IMR-90 (cell line): ENCODE data around the gene LRRC41. TPM values are rescaled to one million over a fixed set of nuclear protein-coding genes. Genes with fewer than 3 reads are reported as not detected.

Experiments used
- ATAC-seq: fragments of 200-7000 bp; cut with Tn5 transposase; 2 replicates; pipeline ENCODE4 v1.9.1; 2020; ENCODE audit warnings: low read depth, mild to moderate bottlenecking, moderate library complexity
- BruUV-seq: library from RNA; stranded (reverse); fragments of 400-500 nt; replicated peaks from 2 replicates; lab custom pipeline; 2021; lab: Mats Ljungman, UMichigan
- CTCF ChIA-PET: fragments of 300-600 bp; formaldehyde crosslinking; extraction: SDS; loops from one replicate; lab custom pipeline; 2021; ENCODE audit warnings: antibody characterized with exemption; lab: Yijun Ruan, JAX
- POLR2A ChIA-PET: fragments of 300-600 bp; sonication (Branson Sonifier 250); formaldehyde crosslinking; loops from one replicate; lab custom pipeline; 2022; ENCODE audit warnings: antibody characterized with exemption; ENCODE audit not compliant: unreplicated experiment; lab: Charles Lee
- DNase-seq: peaks from one replicate; pipeline ENCODE4 v3.0.0; 2013
- H2AFZ ChIP-seq: replicated peaks from 2 replicates; pipeline ENCODE3; 2013; ENCODE audit warnings: low read length, mild to moderate bottlenecking; ENCODE audit not compliant: poor library complexity
- H2AK5ac ChIP-seq: 2 replicates; pipeline ENCODE4 v1.6.1; 2013; ENCODE audit warnings: low read depth, low read length, inconsistent platforms
- H2AK9ac ChIP-seq: replicated peaks from 2 replicates; pipeline ENCODE3; 2013; ENCODE audit warnings: mild to moderate bottlenecking, low read depth, low read length, moderate library complexity; ENCODE audit not compliant: poor library complexity
- H2BK120ac ChIP-seq: 2 replicates; pipeline ENCODE4 v1.6.1; 2013; ENCODE audit warnings: low read depth, low read length, inconsistent platforms
- H2BK15ac ChIP-seq: 3 replicates; pipeline ENCODE4 v1.6.1; 2013; ENCODE audit warnings: low read depth, low read length, inconsistent platforms
- H2BK20ac ChIP-seq: 2 replicates; pipeline ENCODE4 v1.6.1; 2013; ENCODE audit warnings: low read depth, mild to moderate bottlenecking, inconsistent platforms, low read length, moderate library complexity
- H2BK5ac ChIP-seq: 2 replicates; pipeline ENCODE4 v1.6.1; 2013; ENCODE audit warnings: mild to moderate bottlenecking, low read depth, low read length, inconsistent platforms; ENCODE audit not compliant: poor library complexity, severe bottlenecking
- H3K14ac ChIP-seq: replicated peaks from 2 replicates; pipeline ENCODE4 v1.6.1; 2013; ENCODE audit warnings: low read depth, low read length, inconsistent platforms
- H3K18ac ChIP-seq: 2 replicates; pipeline ENCODE4 v1.6.1; 2013; ENCODE audit warnings: low read depth, low read length, control low read depth
- H3K23ac ChIP-seq: 2 replicates; pipeline ENCODE4 v1.6.1; 2013; ENCODE audit warnings: low read depth, low read length, inconsistent platforms
- H3K27ac ChIP-seq: 2 replicates; pipeline ENCODE4 v1.5.1; 2013; ENCODE audit warnings: mild to moderate bottlenecking, control low read depth, low read length; ENCODE audit not compliant: insufficient read depth
- H3K27me3 ChIP-seq: 2 replicates; pipeline ENCODE4 v1.6.1; 2013; ENCODE audit warnings: low read length; ENCODE audit not compliant: control insufficient read depth, insufficient read depth
- H3K36me3 ChIP-seq: 2 replicates; pipeline ENCODE4 v1.6.1; 2013; ENCODE audit warnings: low read length, mixed read lengths; ENCODE audit not compliant: control insufficient read depth, insufficient read depth
- H3K4ac ChIP-seq: 2 replicates; pipeline ENCODE4 v1.6.1; 2013; ENCODE audit warnings: low read depth, low read length, inconsistent platforms
- H3K4me1 ChIP-seq: 2 replicates; pipeline ENCODE4 v1.6.1; 2013; ENCODE audit warnings: low read length, mixed read lengths; ENCODE audit not compliant: control insufficient read depth, insufficient read depth
- H3K4me2 ChIP-seq: 2 replicates; pipeline ENCODE4 v1.6.1; 2013; ENCODE audit warnings: low read depth, mild to moderate bottlenecking, control low read depth, low read length, moderate library complexity
- H3K4me3 ChIP-seq: 2 replicates; pipeline ENCODE4 v1.5.1; 2013; ENCODE audit warnings: low read depth, mild to moderate bottlenecking, control low read depth, low read length, moderate library complexity; ENCODE audit not compliant: insufficient read depth
- H3K56ac ChIP-seq: 2 replicates; pipeline ENCODE4 v1.6.1; 2013; ENCODE audit warnings: low read length, inconsistent platforms; ENCODE audit not compliant: insufficient read depth; ENCODE audit errors: extremely low read depth
- H3K79me1 ChIP-seq, 2 experiments: 2 replicates each; pipeline ENCODE4 v1.6.1; 2013; ENCODE audit warnings: low read length in 2 of 2, inconsistent platforms in 1 of 2, low read depth in 1 of 2
- H3K9ac ChIP-seq: 2 replicates; pipeline ENCODE4 v1.6.1; 2013; ENCODE audit warnings: low read depth, low read length, control low read depth
- H3K9me1 ChIP-seq: 2 replicates; pipeline ENCODE4 v1.6.1; 2013; ENCODE audit warnings: low read length, inconsistent platforms; ENCODE audit not compliant: insufficient read depth
- H3K9me3 ChIP-seq: 2 replicates; pipeline ENCODE4 v1.6.1; 2013; ENCODE audit warnings: low read length; ENCODE audit not compliant: control insufficient read depth, insufficient read depth
- H4K20me1 ChIP-seq: 2 replicates; pipeline ENCODE4 v1.6.1; 2013; ENCODE audit warnings: low read length, inconsistent platforms; ENCODE audit not compliant: insufficient read depth
- H4K5ac ChIP-seq: 2 replicates; pipeline ENCODE4 v1.6.1; 2013; ENCODE audit warnings: mild to moderate bottlenecking, low read depth, low read length, control low read depth
- H4K8ac ChIP-seq, 2 experiments: 2 replicates each; pipeline ENCODE4 v1.6.1; 2013; ENCODE audit warnings: low read depth in 2 of 2, low read length in 2 of 2, control low read depth in 1 of 2, inconsistent platforms in 1 of 2
- H4K91ac ChIP-seq: 2 replicates; pipeline ENCODE4 v1.6.1; 2013; ENCODE audit warnings: low read depth, low read length, inconsistent platforms; ENCODE audit not compliant: insufficient read depth
- CEBPB ChIP-seq: IDR thresholded peaks from 2 replicates; pipeline ENCODE4 v1.6.1; 2012; ENCODE audit warnings: low read depth, low read length, improper control_type of control experiment
- CHD1 ChIP-seq: IDR thresholded peaks from 2 replicates; pipeline ENCODE4 v1.6.1; 2012; ENCODE audit warnings: low read depth, low read length, improper control_type of control experiment
- FOS ChIP-seq: fragments of 150-350 bp; IDR thresholded peaks from 2 replicates; pipeline ENCODE4 v1.6.1; 2016; ENCODE audit warnings: low read depth, low read length
- MAFK ChIP-seq: IDR thresholded peaks from 2 replicates; pipeline ENCODE4 v1.6.1; 2012; ENCODE audit warnings: low read depth, low read length, improper control_type of control experiment
- MAZ ChIP-seq: IDR thresholded peaks from 2 replicates; pipeline ENCODE4 v1.6.1; 2012; ENCODE audit warnings: low read depth, mild to moderate bottlenecking, low read length, improper control_type of control experiment, moderate library complexity, borderline replicate concordance
- MXI1 ChIP-seq: IDR thresholded peaks from 2 replicates; pipeline ENCODE4 v1.6.1; 2012; ENCODE audit warnings: low read depth, mild to moderate bottlenecking, low read length, moderate library complexity, borderline replicate concordance
- NFE2L2 ChIP-seq: fragments of 150-350 bp; IDR thresholded peaks from 2 replicates; pipeline ENCODE4 v1.6.1; 2016; ENCODE audit warnings: low read depth, mild to moderate bottlenecking, low read length
- POLR2A ChIP-seq: IDR thresholded peaks from 2 replicates; pipeline ENCODE4 v1.6.1; 2012; ENCODE audit warnings: mild to moderate bottlenecking, low read depth, low read length
- RAD21 ChIP-seq: IDR thresholded peaks from 2 replicates; pipeline ENCODE4 v1.6.1; 2012; ENCODE audit warnings: low read length, improper control_type of control experiment
- RFX5 ChIP-seq: IDR thresholded peaks from 2 replicates; pipeline ENCODE4 v1.8.0; 2012; ENCODE audit warnings: low read depth, mild to moderate bottlenecking, low read length, moderate library complexity
- SMC3 ChIP-seq: fragments of 150-350 bp; IDR thresholded peaks from 2 replicates; pipeline ENCODE4 v1.6.1; 2016; ENCODE audit warnings: low read depth, mild to moderate bottlenecking, antibody characterized with exemption, low read length, moderate library complexity
- WGBS, 2 experiments: methylation state at CpG; one replicate each; pipeline versions ENCODE4 v1.1.5 to v1.1.7; 2013; ENCODE audit warnings: missing lambda C conversion rate in 2 of 2; ENCODE audit not compliant: insufficient read length in 1 of 2; ENCODE audit errors: extremely low coverage in 2 of 2; 5-methylcytosine and 5-hydroxymethylcytosine counted together
- dilution Hi-C: fragments of 300-500 bp; cut with HindIII; formaldehyde crosslinking; loops from one replicate; pipeline ENCODE4 v1.14.3; 2018; ENCODE audit warnings: low sequenced_read_pairs; ENCODE audit not compliant: unreplicated experiment
- in situ Hi-C: fragments of 300-500 bp; cut with MboI; formaldehyde crosslinking; loops from 3 replicates; pipeline ENCODE4 v1.14.3; 2019; ENCODE audit warnings: low sequenced_read_pairs, inconsistent platforms, mixed read lengths
- intact Hi-C: fragments of 100-400 bp; cut with micrococcal nuclease; formaldehyde crosslinking; loops from 2 replicates; pipeline ENCODE4 v1.10.0; 2022
- polyA plus RNA-seq, 3 experiments: library from polyadenylated mRNA; depleted of rRNA; stranded (reverse); fragments of >200 nt; gene quantifications; 2 replicates each; pipeline ENCODE4 v1.2.3, GENCODE V29; 2012; ENCODE audit warnings: low replicate concordance in 1 of 3
- total RNA-seq: library from RNA; depleted of rRNA; stranded (reverse); fragments of >200 nt; gene quantifications from 2 replicates; pipeline ENCODE4 v1.2.3, GENCODE V29; 2012
- TF ChIP-seq, protein P1 (sequence below): conservative IDR thresholded peaks from 2 replicates; pipeline ENCODE4 v1.5.1; 2012; ENCODE audit warnings: mild to moderate bottlenecking, low read depth, low read length, improper control_type of control experiment

LRRC41 gene
- total and polyA plus RNA-seq, 2 of the 4 experiments (the other 2 are of a cell fraction): 67.6 to 83.2 TPM

DNA sequence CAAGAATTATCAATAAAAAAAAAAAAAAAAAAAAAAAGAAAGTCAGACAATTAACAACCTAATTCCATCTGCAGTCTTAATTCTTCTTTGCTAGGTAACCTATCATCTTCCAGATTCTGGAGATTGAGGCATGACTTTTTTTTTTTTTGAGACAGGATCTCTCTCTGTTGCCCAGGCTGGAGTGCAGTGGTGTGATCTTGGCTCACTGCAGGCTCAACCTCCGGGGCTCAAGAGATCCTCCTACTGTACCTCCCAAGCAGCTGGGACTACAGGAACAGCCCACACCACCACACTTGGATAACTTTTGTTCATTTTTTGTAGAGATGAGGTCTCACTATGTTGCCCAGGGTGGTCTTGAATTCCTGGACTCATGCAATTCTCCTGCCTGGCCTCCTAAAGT lies 60.5 kb downstream of the LRRC41 start:
- Histone ChIP-seq H3K27ac (no peak overlapping the region), H2AK5ac (no peak overlapping the region), H3K9me3 (peaks cover 3% of the 10 kb centered on the region; the same call in 1 of the 2 replicates), H2BK5ac (no peak overlapping the region), H2AK9ac (no peak overlapping the region), H3K4me3 (no peak overlapping the region), H4K8ac (no peak overlapping the region), H4K20me1 (no peaks in the 10 kb centered on the region), H3K4me2 (no peak overlapping the region), H3K14ac (no peak overlapping the region), H3K79me1 (peaks cover 0 to 4% of the 10 kb centered on the region in 2 experiments; a peak in 2 of 4 replicates), H3K27me3 (no peaks in the 10 kb centered on the region), H3K23ac (no peak overlapping the region), H4K91ac (no peak overlapping the region), H2AFZ (no peak overlapping the region), H3K9me1 (no peaks in the 10 kb centered on the region), H4K5ac (no peak overlapping the region), H2BK20ac (no peak overlapping the region), H3K4me1 (no peaks in the 10 kb centered on the region; the same call in 1 of the 2 replicates), H2BK120ac (no peak overlapping the region), H3K36me3 (no peaks in the 10 kb centered on the region), H3K18ac (no peak overlapping the region), H3K9ac (no peak overlapping the region), H3K56ac (no peak overlapping the region), H3K4ac (no peak overlapping the region), H2BK15ac (no peak overlapping the region)
- no peak for TF ChIP-seq POLR2A
- no peak for TF ChIP-seq MAFK
- no peak for TF ChIP-seq CHD1
- TF ChIP-seq CEBPB: no peak
- TF ChIP-seq SMC3: no peak
- no peak for TF ChIP-seq MAZ
- no peak for TF ChIP-seq RFX5
- no peak for TF ChIP-seq MXI1
- TF ChIP-seq, protein P1, sequence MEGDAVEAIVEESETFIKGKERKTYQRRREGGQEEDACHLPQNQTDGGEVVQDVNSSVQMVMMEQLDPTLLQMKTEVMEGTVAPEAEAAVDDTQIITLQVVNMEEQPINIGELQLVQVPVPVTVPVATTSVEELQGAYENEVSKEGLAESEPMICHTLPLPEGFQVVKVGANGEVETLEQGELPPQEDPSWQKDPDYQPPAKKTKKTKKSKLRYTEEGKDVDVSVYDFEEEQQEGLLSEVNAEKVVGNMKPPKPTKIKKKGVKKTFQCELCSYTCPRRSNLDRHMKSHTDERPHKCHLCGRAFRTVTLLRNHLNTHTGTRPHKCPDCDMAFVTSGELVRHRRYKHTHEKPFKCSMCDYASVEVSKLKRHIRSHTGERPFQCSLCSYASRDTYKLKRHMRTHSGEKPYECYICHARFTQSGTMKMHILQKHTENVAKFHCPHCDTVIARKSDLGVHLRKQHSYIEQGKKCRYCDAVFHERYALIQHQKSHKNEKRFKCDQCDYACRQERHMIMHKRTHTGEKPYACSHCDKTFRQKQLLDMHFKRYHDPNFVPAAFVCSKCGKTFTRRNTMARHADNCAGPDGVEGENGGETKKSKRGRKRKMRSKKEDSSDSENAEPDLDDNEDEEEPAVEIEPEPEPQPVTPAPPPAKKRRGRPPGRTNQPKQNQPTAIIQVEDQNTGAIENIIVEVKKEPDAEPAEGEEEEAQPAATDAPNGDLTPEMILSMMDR: no peak
- TF ChIP-seq FOS: no peak
- TF ChIP-seq RAD21: no peak
- TF ChIP-seq NFE2L2: no peak
- intact Hi-C loops (no loop called here), in situ Hi-C loops (no loop called here), dilution Hi-C loops (no loop called here)
- ChIA-PET CTCF (no interaction called here), POLR2A (no interaction called here)
- no peak for DNase-seq
- WGBS, 2 experiments: no CpG with 5 or more reads among the region's 1 CpG
- no peak for ATAC-seq
- no TSS peak for BruUV-seq
